Fibroblast of skin of left biceps (primary cell): ENCODE measurements around the gene SCLY.
"Not testable (repeated sequence)": the region's sequence is repeated elsewhere in the genome, so short reads cannot be mapped to it uniquely, and the experiment has no call there.

Experiments used
- DNase-seq, 2 experiments: peaks; one replicate each; pipeline ENCODE4 v3.0.0-alpha.2; 2013; ENCODE audit warnings: low read depth in 2 of 2

Gene SCLY, protein sequence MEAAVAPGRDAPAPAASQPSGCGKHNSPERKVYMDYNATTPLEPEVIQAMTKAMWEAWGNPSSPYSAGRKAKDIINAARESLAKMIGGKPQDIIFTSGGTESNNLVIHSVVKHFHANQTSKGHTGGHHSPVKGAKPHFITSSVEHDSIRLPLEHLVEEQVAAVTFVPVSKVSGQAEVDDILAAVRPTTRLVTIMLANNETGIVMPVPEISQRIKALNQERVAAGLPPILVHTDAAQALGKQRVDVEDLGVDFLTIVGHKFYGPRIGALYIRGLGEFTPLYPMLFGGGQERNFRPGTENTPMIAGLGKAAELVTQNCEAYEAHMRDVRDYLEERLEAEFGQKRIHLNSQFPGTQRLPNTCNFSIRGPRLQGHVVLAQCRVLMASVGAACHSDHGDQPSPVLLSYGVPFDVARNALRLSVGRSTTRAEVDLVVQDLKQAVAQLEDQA

DNA sequence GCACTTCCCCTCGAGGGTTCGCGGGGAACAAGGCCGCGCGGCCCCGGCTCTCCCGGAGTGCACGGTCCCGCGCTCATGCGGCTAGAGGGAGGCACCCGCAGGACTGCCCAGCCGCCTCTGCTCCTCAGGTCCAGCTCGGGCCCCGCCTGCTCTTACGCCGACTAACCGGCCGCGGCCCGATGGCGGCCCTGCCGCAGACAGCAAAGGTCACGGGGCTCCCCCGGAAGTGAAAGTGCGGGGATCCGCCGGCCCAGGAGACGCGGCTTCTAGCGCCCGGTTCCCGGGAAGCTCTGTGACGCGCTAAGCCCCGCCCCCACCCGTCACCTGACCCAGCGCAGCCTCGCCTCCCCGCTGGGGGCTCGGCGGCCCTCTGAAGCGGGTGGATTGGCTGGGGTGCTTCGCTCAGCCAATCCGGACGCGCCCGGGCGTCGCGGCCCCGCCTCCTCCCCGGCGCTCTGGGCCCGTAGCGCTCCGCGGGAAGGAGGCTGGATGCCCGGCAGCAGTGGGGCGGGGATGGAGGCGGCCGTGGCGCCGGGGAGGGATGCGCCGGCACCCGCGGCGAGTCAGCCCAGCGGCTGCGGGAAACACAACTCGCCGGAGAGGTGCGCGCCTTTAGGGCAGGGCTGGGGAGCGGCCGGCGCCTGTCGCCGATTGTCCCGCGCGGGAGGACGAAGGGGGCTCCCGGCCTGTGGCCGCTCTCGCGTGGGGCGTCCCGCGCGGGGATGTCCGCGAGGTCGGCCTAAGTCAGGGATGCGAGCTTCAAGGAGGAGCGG, at the start of gene SCLY:
TSS of gene SCLY (plus strand) at position 460 of the 773 bp plus-strand sequence. CDS start at position 514, 54 bp downstream.
- DNase-seq: peak; percentile 94

DNA sequence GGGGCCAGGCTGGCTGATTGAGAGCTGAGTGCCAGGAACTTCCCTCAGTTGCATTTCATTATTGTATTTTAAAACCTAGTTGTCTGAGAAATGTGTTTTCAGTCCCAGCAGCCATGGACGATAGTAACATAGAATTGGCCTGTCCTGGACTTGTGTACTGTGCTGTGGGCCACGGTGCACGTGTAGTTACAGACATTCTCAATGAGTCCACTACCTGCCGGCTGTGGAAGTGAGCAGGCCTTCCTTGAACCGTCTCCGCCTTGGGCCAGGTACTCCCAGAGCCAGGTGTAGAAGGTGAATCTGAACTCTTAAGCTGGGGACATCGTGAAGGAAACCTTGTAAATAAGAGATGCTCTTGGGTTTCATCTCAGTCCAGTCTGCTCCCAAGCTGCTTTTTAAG, 47.0 kb upstream of the SCLY start:
- no peak for DNase-seq

DNA sequence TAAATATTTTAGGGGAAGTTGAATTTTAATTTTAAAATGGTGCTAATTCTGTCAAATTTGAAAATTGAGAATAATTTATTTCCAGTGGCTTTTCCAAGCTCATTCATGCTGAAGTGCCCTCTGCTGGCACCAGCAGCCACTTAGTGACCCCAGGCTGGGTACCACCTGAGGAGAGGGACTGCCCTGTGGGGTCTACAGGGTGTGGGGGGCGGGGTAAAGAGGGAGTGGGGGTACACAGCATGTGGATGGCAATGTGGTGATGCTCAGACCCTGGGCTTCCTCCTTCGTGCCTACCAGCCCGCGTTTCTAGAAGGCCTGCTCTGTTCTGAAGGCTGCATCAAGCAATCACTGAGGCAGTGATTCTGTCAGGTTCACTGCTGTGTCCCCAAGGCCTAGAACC, 45.1 kb upstream of the SCLY start:
- DNase-seq: no peak

DNA sequence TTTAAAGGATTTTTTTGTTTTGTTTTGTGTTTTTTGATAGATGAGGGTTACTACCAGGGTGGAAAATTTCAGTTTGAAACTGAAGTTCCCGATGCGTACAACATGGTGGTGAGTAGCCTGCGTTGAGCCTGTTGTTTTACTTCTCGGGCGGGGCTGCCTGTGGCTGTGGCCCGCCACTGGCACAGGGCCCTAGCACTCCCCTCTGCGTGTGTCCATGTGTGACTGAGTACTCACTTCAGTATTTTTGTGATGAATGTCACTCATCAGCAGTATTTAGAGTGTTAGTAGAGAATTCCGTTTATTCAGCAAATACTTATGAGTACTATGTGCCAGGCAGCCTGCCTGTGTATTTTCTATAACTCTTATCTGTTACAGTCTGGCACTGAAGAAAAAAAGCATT, 44.3 kb upstream of the SCLY start:
- DNase-seq: no peak

DNA sequence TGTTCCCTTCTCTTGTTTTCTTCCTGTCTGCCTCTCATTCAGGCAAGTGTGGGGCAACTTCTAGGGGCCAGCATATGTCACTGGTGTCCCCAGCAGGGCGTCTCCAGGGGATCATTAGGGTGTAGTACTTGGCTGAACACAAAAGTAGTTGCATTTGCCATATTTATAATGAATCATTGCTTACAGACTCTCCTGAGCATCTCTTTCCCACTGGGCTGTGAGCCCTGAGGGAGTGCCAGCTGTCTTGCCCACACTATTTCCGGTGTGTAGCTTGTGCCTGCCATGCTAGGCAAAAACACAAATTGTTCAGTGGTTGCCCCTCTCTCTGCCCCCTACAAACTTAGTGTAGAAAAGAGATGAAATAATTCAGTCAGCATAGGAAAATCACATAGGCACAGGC, 40.8 kb upstream of the SCLY start:
- no peak for DNase-seq

DNA sequence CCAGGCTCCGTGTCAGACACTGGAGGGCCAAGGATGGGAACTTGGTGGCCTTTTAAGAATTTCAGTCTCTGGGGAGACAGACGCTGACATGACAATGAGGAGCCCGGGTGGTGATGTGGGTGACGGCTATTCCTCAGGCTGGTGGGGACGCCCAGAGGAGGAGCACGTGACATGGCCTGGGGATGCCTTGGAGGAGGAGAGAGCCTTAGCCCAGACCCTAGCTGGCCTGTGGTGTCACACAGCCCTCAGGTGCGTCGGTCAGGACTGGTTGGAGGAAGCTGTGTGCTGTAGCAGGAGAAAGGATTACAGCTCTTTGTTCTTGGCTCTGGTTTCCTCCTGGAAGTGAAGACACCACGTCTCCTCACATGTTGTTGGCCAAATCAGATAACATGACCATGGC, 40.0 kb upstream of the SCLY start:
- DNase-seq: no peak

DNA sequence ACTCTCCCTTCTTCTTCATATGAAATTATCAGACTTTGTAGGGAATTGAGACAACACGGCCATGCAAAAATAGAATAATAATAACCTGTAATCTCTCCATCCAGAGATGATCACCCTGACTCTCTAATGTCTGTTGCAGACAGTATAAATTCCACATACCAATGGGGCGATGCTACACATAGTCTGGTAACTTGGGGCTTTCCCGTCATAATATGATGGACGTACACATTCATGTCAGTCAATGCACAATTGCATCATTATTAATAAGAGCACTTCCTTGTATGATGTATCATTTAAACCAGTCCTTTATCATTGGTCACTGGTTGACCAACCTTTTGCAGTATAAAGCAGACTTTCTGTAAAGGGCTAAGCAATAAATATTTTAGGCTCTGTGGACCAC, 39.5 kb upstream of the SCLY start:
- no peak for DNase-seq

DNA sequence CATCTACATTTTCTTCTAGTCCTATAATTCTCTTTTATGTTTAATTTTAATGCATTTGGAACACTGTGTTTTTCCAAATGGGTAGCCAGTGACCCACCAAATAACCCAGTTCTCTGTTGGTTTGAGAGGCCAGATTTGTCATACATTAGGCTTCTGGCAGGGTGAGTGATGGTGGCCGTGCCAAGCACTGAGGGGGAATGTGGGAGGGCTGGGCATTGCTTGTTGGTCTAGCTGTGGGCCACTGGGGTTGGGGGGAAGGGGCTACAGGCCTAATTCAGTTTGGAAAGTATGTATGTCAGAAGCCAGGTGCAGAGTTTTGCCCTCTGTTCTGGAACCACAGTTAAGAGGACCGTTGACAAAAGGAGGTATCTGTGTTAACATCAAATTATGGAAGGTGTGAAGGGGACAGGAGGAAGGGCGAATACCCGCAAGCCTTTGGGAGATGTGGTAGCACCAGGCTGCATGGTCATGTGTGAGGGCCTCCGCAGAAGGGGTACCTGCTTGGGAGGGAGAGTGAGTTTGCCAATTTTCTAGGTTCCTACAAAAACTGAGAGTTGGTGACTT, 38.1 kb upstream of the SCLY start:
- no peak for DNase-seq

DNA sequence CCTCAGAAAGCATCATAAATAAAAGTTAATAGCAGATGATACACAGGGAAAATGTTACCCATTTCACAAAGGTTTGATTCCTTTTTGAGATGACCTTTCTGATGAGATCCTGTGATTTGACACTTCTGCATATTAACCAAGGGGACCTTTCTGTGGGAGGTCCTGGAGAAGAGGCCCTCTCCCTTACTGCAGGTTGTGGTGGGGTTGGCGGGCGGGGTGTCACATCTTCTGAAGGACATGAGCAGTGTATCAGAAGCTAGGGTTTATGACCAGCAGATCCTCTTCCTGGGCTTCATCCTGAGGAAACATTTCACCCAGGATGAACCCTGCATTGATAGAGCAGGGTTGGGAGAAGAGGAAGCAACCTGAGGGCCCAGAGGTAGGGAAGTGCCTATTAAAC, 37.2 kb upstream of the SCLY start:
- no peak for DNase-seq

DNA sequence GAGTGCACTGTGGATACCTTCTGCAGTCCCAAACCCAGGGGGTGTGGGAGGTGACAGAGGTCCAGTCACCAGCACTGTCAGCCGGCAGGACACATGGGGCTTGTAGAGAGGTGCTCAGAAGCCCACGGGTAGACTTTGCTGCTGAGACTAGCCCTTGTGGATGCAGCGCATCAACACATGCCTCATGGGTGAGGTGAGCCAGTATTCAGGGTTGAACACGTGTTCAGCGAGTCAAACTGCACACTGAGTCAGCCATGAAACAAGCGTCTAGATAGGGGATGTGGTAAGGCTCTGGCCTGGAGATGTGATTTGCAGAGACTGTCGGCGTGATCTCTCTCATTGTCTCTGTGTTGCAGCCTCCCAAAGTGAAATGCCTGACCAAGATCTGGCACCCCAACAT, 35.8 kb upstream of the SCLY start:
- peak; percentile 6 to 13 for DNase-seq

DNA sequence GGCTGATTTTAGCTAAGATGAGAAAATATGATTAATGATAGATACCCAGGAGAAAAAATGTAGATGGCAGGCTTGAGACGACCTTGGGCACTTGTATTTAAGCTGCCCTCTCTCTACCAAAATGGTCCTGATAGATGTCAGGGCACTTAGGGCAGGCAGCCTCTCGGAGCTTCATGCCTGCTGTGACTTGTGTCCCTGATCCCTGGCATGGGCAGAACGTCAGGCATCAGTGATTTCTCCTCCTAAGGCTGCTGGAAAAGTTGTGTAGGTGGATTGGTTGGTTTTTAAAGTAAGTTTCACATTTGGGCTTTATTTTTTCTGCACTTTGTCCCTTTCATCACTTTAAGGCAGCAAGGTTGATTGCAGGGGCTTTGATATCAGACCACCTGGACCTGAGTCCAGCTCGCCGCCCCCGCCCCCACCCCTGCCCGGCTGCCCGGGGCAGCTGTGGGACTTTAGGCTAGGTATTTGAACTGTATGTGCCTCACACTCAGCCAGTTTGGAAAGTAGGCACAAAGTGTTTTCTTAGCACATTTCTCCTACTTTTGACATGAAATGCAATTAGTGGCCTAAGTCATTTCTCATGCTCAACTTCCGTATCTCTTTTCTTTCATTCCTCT, 35.0 kb upstream of the SCLY start:
- DNase-seq: no peak

DNA sequence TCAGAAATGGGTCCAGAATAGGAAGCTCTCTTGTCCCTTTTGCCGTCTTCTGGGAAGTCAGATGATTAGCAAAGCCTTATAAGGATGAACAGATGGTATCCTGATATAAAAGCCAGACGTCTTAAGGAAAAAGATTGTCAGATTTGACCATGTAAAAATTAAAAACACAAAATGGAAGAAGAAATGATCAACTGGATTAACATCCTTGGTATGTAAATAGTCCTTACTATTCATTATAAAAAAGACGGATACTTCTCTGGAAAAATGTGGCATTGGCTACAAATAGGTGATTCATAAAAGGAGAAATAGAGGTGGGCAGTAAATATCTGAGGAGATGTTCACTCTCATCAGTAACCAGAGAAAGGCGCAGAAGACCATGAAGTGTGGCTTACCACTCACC, 33.7 kb upstream of the SCLY start:
- DNase-seq: peak; percentile 3 to 7

DNA sequence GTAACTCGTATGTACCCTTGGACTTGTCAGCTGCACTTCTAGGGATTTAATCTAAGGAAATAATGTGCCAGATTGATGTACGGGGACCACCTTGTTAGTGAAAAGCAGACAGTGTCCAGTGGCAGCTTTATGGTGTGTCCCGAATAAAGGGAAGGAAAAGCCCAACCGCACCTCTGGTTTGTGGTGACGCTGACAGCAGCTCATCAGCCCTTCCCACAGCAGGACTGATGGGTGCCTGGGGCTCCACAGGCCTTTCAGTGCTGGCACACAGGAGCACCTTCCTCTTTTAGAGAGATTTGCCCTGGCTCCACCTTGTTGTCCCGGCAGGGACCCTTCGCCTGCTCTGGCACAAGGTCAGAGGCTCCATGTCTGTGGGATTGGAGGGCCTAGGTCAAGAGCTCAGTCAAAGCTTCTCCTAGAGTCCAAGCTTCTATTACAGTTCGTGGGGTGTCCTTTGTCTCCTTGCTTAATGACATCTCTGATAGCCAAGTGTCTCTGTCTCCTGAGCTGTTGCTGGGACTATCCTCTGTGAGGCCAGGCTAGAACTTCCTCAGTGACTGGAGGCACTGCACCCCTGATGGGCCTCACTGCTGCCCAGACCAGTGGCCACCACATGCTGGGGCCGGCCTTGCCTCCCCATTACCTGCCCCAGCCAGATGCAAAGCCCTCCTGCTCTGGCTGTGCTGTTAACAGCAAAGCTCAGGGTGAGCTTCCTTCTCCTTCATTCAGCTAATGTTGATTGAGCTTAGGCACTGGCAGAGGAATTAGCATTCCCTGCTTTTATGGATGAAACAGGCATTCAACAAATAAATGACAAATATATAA, 33.0 kb upstream of the SCLY start:
- DNase-seq: no peak

DNA sequence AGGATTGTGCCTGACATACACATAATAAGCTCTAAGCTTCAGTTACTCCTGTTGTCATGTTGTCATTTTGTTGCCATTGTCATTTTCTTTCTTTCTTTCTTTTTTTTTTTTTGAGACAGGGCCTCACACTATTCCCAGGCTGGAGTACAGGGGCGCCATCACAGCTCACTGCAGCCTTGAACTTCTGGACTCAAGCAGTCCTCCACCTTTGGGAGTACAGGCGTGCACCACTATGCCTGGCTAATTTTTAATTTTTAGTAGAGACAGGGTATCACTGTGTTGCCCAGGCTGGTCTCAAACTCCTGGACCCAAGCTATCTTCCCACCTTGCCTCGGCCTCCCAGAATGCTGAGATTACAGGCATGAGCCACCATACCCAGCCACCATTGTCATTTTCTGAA, 30.9 kb upstream of the SCLY start:
- no peak for DNase-seq

DNA sequence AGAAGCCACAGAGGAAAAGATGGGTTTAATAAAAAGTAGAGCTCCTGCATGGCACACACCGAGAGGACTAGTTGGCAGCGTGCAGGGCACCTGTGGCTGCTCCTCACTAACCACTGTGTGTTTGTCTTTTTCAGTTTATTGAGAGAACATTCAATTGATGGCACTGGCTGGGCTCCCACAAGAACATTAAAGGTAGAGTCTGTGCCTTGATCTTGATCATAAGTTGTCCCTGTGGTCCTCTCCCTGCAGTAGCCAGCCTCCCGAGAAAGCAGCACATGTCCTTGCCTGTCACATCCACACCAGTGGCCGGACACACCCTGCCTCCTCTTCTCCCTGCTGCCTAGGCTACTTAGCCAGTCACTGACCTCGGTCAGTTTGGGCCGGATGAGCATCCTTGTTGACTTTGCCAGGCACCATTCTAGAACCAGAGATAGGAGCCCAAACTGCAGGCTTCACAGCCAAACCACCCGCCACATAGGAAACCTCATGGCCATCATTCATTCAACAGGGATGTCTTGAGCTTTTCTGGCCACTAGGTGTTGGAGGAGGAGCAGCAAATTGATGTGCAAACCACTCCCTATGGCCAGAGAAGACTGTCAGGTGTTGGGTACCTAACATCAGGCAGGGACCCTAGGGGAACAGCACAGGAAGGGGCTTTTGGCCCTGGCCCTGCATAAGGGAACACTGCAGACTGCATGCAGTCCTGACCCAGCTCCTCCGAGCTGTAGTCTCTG, 30.2 kb upstream of the SCLY start:
- DNase-seq: no peak

DNA sequence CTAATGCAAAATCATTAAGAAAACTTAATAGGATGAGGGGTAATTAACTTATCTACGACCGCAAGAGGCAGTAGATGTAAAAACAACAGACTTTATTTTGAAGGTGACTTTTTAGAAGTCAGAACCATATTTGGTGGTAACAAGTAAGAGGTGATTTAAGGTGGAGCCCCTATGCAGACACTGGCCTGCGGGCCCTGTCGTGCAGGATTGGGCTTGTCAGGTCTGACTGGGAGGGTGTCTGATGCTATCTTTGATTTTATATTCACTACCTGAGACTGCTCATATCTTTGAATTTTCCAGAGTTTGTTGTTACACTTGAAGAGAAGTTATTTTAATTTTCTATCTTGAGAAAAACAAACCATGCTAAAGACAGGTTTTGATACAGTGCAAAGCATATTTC, 29.1 kb upstream of the SCLY start:
- no peak for DNase-seq

DNA sequence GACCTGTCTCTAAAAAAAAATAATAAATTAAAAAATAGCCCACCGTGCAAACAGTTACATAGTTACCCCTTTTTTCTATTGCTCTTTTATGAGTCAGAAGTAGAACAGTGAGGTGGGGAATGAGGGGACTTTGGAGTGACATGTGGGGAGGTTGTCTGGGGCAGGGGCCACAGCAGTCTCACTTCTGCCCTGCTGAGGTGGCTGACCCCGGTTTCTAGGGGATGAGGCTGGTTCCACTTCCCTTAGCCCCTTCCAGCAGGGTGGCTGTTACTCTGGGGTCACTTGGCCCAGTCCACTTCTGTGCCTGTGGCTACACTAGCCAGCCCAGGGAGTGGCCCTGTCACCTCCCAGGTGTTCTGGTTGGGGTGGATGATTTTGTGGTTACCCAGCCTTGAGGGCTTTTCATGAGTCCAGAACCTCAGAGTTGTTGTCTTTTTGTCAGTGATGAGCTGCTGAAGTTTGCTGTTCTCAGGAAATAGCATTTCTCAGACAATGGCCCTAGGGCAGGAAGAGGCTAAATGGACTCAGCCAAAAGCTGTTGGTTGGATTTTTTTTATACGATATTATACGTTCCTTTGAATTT, 28.0 kb upstream of the SCLY start:
- no peak for DNase-seq

DNA sequence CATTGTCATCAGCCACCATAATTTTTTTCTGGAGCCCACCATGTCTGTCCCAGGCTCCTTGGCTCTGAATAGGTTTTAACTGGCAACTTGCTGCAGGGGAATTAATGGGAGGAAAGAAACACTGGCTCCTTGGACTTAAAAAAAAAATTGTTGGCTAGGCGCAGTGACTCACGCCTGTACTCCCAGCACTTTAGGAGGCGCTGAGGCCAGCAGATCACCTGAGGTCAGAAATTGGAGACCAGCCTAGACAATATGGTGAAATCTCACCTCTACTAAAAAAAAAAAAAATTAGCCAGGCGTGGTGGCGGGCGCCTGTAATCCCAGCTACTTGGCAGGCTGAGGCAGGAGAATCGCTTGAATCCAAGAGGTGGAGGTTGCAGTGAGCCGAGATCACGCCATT, 26.8 kb upstream of the SCLY start:
- not testable (repeated sequence) for DNase-seq

DNA sequence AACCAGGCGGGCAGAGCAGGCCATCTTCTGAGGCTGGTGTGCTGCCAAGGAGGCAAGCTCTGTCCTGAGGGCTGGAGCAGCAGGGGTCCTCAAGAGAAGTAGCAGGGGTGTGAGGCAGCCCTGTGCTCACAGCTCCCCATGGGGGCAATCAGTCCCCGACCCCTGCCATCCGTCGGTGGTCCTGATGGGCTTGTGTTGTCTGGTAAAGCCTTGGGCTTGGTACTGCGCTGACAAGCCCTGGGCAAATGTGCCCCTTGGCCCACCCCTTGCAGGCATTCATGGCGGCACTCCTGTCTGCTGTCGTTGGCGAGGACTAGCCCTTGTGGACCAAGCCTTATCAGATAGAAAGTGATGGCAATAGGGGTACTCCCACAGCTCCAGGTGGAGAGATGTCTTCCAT, 22.6 kb upstream of the SCLY start:
- no peak for DNase-seq

DNA sequence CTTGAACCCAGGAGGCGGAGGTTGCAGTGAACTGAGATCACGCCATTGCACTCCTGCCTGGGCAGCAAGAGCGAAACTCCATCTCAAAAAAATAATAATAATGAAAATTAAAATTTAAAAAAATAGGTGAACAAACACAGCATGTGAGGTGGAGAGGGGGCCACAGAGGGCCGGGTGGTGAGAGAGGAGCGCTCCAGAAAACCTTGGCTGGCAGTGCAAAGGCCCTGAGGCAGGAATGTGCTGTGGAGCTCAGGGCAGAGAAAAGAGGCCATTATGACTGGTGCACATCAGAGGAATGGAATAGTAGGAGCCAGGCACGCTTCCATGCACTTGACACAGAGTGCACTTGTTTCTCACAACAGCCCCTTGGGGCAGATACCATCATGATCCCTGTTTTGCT, 21.6 kb upstream of the SCLY start:
- no peak for DNase-seq
